GM10266 (cell line): ENCODE measurements around the gene BMERB1.

ENCODE experiments used
- DNase-seq: peaks from one replicate; pipeline ENCODE4 v3.0.0; 2012; ENCODE audit errors: extremely low spot score
- TF ChIP-seq, protein P1 (sequence below): IDR thresholded peaks from 2 replicates; pipeline ENCODE4 v1.5.1; 2012; ENCODE audit warnings: mild to moderate bottlenecking, low read depth; ENCODE audit not compliant: control insufficient read depth, insufficient read depth; ENCODE audit errors: missing control alignments

Gene BMERB1

DNA sequence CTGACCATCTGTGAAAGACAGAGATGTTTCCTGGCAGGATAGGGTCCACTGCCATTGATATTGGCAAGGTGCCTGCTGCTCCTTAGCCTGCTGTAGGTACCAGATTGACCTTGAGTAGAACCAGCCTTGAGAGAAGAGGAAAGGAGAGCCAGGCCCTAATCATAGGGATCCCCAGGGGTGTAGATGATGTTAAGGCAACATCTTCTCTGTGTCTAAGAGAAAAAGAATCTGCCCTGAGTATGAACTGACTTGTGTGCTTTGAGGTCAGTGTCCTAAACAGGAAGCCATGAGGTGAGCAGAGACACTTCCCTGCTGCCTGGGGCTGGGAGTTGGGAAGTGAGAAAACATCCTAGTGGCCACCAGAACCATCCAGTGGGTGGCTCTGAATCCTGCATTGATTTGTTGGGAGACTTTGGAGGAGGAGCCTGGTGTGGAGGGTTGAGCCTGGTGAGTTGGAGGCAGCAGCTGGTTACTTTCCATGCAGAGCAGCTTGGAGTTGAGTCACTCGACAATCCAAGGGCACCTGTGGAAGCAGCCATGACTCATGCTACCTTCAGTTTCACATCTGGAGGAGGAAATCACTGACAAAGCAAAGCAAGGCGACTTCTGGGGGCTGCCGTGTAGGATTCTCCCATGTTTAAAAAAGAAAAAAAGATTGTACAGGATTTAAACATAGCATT is 47.8 kb downstream of the BMERB1 start:
- TF ChIP-seq, protein P1, sequence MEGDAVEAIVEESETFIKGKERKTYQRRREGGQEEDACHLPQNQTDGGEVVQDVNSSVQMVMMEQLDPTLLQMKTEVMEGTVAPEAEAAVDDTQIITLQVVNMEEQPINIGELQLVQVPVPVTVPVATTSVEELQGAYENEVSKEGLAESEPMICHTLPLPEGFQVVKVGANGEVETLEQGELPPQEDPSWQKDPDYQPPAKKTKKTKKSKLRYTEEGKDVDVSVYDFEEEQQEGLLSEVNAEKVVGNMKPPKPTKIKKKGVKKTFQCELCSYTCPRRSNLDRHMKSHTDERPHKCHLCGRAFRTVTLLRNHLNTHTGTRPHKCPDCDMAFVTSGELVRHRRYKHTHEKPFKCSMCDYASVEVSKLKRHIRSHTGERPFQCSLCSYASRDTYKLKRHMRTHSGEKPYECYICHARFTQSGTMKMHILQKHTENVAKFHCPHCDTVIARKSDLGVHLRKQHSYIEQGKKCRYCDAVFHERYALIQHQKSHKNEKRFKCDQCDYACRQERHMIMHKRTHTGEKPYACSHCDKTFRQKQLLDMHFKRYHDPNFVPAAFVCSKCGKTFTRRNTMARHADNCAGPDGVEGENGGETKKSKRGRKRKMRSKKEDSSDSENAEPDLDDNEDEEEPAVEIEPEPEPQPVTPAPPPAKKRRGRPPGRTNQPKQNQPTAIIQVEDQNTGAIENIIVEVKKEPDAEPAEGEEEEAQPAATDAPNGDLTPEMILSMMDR = no peak
- no peak for DNase-seq

DNA sequence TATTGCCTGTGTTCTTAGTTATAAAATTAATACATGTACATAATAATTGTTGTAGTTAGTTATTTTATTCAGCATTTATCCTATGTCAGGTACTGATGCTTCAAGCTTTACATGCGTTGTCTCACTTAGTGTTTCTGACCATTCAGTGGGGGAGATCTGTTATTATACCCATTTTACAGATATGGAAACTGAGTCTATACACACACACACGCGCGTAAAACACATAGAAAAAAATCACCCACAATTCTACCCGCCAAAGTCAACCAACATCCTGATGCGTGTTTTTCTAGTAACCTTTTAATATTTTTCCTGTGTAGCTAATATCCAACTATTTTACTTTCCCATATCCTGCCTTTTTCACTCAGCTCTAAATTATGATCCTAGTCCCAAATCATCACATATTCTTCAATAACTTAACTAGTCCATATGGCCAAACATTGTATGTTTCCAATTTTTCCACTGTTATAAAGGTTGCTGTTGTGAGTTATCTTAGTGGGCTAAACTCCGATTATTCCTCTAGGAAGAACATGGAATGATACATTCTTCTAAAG is 48.4 kb downstream of the BMERB1 start:
- TF ChIP-seq, protein P1 = no peak
- DNase-seq = no peak

DNA sequence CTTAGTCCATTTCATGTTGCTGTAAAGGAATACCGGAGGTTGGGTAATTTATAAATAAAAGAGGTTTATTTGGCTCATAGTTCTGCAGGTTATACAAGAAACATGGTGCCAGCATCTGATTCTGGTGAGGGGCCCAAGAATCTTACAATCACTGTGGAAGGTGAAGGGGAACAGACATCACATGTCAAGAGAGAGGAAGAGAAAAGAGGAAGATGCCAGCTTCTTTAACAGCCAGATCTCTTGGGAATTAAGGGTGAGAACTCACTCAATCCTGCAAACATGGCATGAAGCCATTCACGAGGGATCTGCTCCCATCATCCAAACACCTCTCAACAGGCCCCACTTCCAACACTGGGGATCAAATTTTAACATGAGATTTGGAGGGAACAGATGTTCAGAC is 49.5 kb downstream of the BMERB1 start:
- TF ChIP-seq, protein P1 = no peak
- DNase-seq = no peak

DNA sequence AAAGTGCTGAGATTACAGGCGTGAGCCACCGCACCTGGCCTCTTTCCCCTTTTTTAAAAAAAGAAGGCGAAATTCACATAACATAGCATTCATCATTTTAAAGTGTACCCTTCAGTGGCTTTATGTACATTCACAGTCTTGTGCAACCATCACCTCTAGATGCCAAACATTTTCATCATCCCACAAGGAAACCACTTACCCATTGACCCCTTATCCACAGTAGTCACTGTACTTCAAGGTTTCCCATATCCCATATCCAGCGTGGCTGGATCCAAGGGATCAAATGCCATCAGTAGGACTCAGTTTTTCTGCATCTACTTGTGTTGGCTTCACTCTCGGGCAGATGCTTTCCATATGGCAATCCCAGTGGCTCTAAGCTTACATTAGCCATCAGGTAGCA is 50.3 kb downstream of the BMERB1 start:
- DNase-seq = no peak
- TF ChIP-seq, protein P1 = no peak

DNA sequence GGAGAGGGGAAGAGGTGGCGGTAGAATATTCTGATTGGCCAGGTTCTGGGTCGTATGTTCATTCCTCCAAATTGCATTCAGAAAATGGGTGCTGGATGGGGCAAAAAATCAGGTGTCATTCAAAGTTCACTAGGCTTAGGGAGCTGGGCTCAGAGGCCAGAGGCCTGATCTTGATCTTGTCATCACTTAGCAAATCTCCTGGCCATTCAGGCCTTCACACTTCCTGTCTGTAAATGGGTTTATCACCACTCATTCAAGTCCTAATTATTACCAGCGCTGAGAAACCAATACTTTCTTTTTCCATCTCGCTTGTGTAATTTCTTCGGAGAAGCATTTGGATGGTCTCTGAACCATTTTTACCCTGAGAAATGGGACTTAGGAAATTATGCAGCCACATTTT is 50.8 kb downstream of the BMERB1 start:
- no peak for DNase-seq
- TF ChIP-seq, protein P1 = no peak

DNA sequence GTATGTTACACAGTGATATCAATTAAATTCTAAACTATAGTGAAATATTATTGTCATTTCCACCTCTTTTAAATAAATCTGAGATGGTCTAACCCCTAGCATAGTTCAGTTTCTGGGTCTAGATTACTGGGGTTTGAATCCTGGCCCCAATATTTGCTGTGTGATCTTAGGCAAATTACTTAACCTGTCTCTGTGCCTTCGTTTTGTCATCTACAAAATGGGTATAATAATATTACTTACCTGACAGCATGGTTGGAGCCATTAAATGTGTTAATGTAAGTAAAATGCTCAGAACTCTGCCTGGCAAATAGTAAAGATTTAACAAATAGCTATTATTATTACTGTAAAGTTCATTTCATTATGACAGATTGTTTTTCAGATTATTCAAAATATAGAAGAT is 52.3 kb downstream of the BMERB1 start:
- no peak for DNase-seq
- TF ChIP-seq, protein P1 = no peak
